HepG2 (cell line): Measurements from ENCODE around the gene CCDC142. TPM values are rescaled to one million over a fixed set of nuclear protein-coding genes. Genes with fewer than 3 reads are reported as not detected.

Source experiments
- ARNT ChIP-seq: fragments of 450-650 bp; IDR thresholded peaks from 2 replicates; pipeline ENCODE4 v1.6.1; 2017
- EEA1 ChIP-seq: sonication (generic); formaldehyde crosslinking; IDR thresholded peaks from 2 replicates; pipeline ENCODE4 v1.5.1; 2020; ENCODE audit warnings: mild to moderate bottlenecking, missing genetic modification reagents, borderline replicate concordance
- FOXO1 ChIP-seq: sonication (generic); formaldehyde crosslinking; IDR thresholded peaks from 2 replicates; pipeline ENCODE4 v1.4.0; 2020; ENCODE audit warnings: missing genetic modification reagents
- IKZF4 ChIP-seq: sonication (generic); formaldehyde crosslinking; IDR thresholded peaks from 2 replicates; pipeline ENCODE4 v1.5.1; 2020; ENCODE audit warnings: borderline replicate concordance, mild to moderate bottlenecking, low read depth, missing genetic modification reagents; ENCODE audit errors: not compliant biosample characterization
- KMT2A ChIP-seq: sonication (generic); formaldehyde crosslinking; IDR thresholded peaks from 2 replicates; pipeline ENCODE4 v1.4.0; 2020; ENCODE audit warnings: missing genetic modification reagents
- MEIS2 ChIP-seq: sonication (generic); formaldehyde crosslinking; IDR thresholded peaks from 2 replicates; pipeline ENCODE4 v1.9.0; 2021; ENCODE audit warnings: mild to moderate bottlenecking, missing genetic modification reagents
- PAF1 ChIP-seq: IDR thresholded peaks from 2 replicates; pipeline ENCODE4 v1.6.1; 2016; ENCODE audit warnings: missing genetic modification reagents, missing compliant biosample characterization
- PITX1 ChIP-seq: sonication (generic); formaldehyde crosslinking; IDR thresholded peaks from 2 replicates; pipeline ENCODE4 v1.5.1; 2020; ENCODE audit warnings: mild to moderate bottlenecking, missing genetic modification reagents
- POLR2G ChIP-seq: fragments of 200-400 bp; formaldehyde crosslinking; IDR thresholded peaks from 2 replicates; pipeline ENCODE4 v1.6.1; 2018; ENCODE audit warnings: mild to moderate bottlenecking, low read depth, low read length, moderate library complexity
- SMC3 ChIP-seq: IDR thresholded peaks from 2 replicates; pipeline ENCODE4 v1.6.1; 2011; ENCODE audit warnings: low read length, improper control_type of control experiment
- ZNF160 ChIP-seq: sonication (generic); formaldehyde crosslinking; IDR thresholded peaks from 2 replicates; pipeline ENCODE4 v1.8.0; 2022; ENCODE audit warnings: mild to moderate bottlenecking, inconsistent platforms, missing genetic modification reagents
- ZNF24 ChIP-seq: fragments of 450-650 bp; IDR thresholded peaks from 2 replicates; pipeline ENCODE4 v1.6.1; 2017; ENCODE audit warnings: antibody characterized with exemption, mild to moderate bottlenecking
- ZNF317 ChIP-seq: sonication (generic); formaldehyde crosslinking; IDR thresholded peaks from 2 replicates; pipeline ENCODE4 v1.5.0; 2020; ENCODE audit warnings: mild to moderate bottlenecking, missing genetic modification reagents
- ZNF333 ChIP-seq: sonication (generic); formaldehyde crosslinking; IDR thresholded peaks from 2 replicates; pipeline ENCODE4 v1.4.0; 2020; ENCODE audit warnings: mild to moderate bottlenecking, missing genetic modification reagents, borderline replicate concordance
- ZNF382 ChIP-seq: sonication (generic); formaldehyde crosslinking; IDR thresholded peaks from 2 replicates; pipeline ENCODE4 v1.5.0; 2020; ENCODE audit warnings: missing genetic modification reagents, mild to moderate bottlenecking, borderline replicate concordance
- ZNF501 ChIP-seq: sonication (generic); formaldehyde crosslinking; IDR thresholded peaks from 2 replicates; pipeline ENCODE4 v1.5.1; 2020; ENCODE audit warnings: mild to moderate bottlenecking, moderate library complexity, missing genetic modification reagents
- ZNF567 ChIP-seq: sonication (generic); formaldehyde crosslinking; IDR thresholded peaks from 2 replicates; pipeline ENCODE4 v1.8.1; 2023; ENCODE audit warnings: mild to moderate bottlenecking, missing genetic modification reagents, borderline replicate concordance
- ZNF703 ChIP-seq: sonication (generic); formaldehyde crosslinking; IDR thresholded peaks from 2 replicates; pipeline ENCODE4 v1.5.1; 2020; ENCODE audit warnings: missing genetic modification reagents, mild to moderate bottlenecking, moderate library complexity, borderline replicate concordance
- ZNF720 ChIP-seq: sonication (generic); formaldehyde crosslinking; IDR thresholded peaks from 2 replicates; pipeline ENCODE4 v1.4.0; 2020; ENCODE audit warnings: missing genetic modification reagents
- ZNF850 ChIP-seq: sonication (generic); formaldehyde crosslinking; conservative IDR thresholded peaks from 2 replicates; pipeline ENCODE4 v1.9.0; 2021; ENCODE audit warnings: mild to moderate bottlenecking, missing genetic modification reagents
- polyA plus RNA-seq, 8 experiments: library from polyadenylated mRNA; depleted of rRNA in 3 of 8; stranded (reverse) in 7 of 8; unstranded in 1 of 8; fragments of >200 nt; fragmentation: Illumina TruSeq in 4 of 8; extraction: Trizol in 4 of 8; gene quantifications; 2 replicates each; pipeline versions ENCODE4 v1.2.1 to v1.2.3, GENCODE V29; 2011 to 2016; ENCODE audit warnings: low read depth in 4 of 8, missing spikeins in 1 of 8, mixed read lengths in 1 of 8; ENCODE audit not compliant: insufficient read depth in 1 of 8
- total RNA-seq, 5 experiments: library from RNA; depleted of rRNA; stranded (reverse); fragments of >200 nt; fragmentation: Illumina TruSeq; extraction: Trizol; gene quantifications; 2 replicates each; pipeline ENCODE4 v1.2.3, GENCODE V29; 2016; ENCODE audit warnings: low read depth in 1 of 5
- TF ChIP-seq, protein P1 (sequence below): sonication (generic); formaldehyde crosslinking; IDR thresholded peaks from 2 replicates; pipeline ENCODE4 v1.4.0; 2020; ENCODE audit warnings: missing genetic modification reagents
- TF ChIP-seq, protein P2 (sequence below): sonication (generic); formaldehyde crosslinking; IDR thresholded peaks from 2 replicates; pipeline ENCODE4 v1.4.0; 2020; ENCODE audit warnings: missing genetic modification reagents, borderline replicate concordance

Gene CCDC142
- total and polyA plus RNA-seq, 2 of the 13 experiments (the other 11 are each of a cell fraction or from before 2014, with no cell fraction given) = 14.7 to 30.4 TPM

DNA sequence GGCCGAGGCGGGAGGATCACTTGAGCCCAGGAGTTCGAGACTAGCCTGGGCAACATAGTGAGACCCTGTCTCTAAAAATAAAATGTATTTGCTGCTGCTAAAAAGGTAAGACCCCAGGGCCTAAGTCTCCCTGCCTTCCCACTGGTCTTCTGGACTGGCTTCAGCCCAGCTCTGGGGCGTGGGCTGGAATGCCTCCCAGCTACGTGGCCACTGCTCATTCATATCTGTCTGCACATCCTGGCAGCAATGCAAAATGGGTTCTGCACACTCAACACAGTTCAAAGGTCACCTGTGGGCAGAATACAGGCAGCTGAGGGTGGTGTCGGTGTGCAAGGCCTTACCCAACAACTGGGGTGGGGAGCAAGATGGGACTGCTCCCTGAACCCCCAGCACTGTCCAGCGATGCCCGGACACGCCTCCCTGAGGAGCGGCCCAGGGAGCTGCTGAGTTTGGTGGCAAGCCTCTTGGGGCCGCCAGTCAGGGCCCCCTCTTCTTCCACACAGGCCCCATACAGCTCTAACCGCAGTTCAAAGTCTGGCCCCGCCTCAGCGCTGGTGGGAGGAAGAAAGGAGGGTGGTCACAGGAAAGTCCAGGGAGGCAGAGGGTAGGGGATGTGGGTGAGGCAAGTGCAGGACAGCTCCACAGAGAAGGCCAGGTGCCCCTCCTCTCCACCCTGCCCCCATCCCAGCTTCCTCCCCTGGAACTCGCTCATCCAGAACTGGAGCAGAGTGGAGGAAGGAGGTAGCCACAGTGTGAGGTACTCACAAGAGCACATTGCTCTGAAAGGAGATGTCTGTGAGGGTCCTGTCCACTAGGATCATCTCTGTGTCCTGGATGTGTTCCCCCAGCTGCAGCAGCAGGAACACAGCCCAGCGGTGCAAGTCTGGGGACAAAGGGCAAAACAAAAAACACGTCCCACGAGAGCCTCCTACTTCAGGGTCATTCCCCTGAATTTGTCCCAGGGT, 53.0 kb downstream of the CCDC142 start (continued):
- TF ChIP-seq, protein P1, sequence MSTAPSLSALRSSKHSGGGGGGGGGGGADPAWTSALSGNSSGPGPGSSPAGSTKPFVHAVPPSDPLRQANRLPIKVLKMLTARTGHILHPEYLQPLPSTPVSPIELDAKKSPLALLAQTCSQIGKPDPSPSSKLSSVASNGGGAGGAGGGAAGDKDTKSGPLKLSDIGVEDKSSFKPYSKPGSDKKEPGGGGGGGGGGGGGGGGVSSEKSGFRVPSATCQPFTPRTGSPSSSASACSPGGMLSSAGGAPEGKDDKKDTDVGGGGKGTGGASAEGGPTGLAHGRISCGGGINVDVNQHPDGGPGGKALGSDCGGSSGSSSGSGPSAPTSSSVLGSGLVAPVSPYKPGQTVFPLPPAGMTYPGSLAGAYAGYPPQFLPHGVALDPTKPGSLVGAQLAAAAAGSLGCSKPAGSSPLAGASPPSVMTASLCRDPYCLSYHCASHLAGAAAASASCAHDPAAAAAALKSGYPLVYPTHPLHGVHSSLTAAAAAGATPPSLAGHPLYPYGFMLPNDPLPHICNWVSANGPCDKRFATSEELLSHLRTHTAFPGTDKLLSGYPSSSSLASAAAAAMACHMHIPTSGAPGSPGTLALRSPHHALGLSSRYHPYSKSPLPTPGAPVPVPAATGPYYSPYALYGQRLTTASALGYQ (CRISPR knock-in tag) = no peak
- TF ChIP-seq SMC3 (no peak; the same call in 1 of the 2 replicates), ZNF333 (CRISPR knock-in tag) (no peak; the same call in 1 of the 2 replicates), ZNF501 (peak; percentile 49; the same call in 1 of the 2 replicates), POLR2G (peak; percentile 61; the same call in 1 of the 2 replicates), ZNF160 (CRISPR knock-in tag) (0 out of 2 replicates have a peak, but pooled peaks have one; percentile 47), ZNF382 (CRISPR knock-in tag) (no peak), IKZF4 (CRISPR knock-in tag) (peak; percentile 21), PAF1 (CRISPR knock-in tag) (no peak), ZNF24 (no peak), ZNF317 (CRISPR knock-in tag) (no peak), ZNF850 (no peak), EEA1 (CRISPR knock-in tag) (0 out of 2 replicates have a peak, but pooled peaks have one; percentile 78), KMT2A (CRISPR knock-in tag) (peak; percentile 29; the same call in 1 of the 2 replicates), ZNF720 (CRISPR knock-in tag) (no peak), FOXO1 (peak; percentile 57; the same call in 1 of the 2 replicates), ZNF703 (no peak), ARNT (no peak), PITX1 (CRISPR knock-in tag) (peak; percentile 68), MEIS2 (CRISPR knock-in tag) (no peak; the same call in 1 of the 2 replicates), ZNF567 (CRISPR knock-in tag) (peak; percentile 97)
- TF ChIP-seq, protein P2, sequence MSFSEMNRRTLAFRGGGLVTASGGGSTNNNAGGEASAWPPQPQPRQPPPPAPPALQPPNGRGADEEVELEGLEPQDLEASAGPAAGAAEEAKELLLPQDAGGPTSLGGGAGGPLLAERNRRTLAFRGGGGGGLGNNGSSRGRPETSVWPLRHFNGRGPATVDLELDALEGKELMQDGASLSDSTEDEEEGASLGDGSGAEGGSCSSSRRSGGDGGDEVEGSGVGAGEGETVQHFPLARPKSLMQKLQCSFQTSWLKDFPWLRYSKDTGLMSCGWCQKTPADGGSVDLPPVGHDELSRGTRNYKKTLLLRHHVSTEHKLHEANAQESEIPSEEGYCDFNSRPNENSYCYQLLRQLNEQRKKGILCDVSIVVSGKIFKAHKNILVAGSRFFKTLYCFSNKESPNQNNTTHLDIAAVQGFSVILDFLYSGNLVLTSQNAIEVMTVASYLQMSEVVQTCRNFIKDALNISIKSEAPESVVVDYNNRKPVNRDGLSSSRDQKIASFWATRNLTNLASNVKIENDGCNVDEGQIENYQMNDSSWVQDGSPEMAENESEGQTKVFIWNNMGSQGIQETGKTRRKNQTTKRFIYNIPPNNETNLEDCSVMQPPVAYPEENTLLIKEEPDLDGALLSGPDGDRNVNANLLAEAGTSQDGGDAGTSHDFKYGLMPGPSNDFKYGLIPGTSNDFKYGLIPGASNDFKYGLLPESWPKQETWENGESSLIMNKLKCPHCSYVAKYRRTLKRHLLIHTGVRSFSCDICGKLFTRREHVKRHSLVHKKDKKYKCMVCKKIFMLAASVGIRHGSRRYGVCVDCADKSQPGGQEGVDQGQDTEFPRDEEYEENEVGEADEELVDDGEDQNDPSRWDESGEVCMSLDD (CRISPR knock-in tag) = no peak; the same call in 1 of the 2 replicates
